HepG2 (cell line): Measurements from ENCODE around the gene SKIC2. TPM values are rescaled to one million over a fixed set of nuclear protein-coding genes. Genes with fewer than 3 reads are reported as not detected.

Experiments
- BRF2 ChIP-seq: sonication (generic); formaldehyde crosslinking; IDR thresholded peaks from 2 replicates; pipeline ENCODE4 v1.8.1; 2022; ENCODE audit warnings: mild to moderate bottlenecking, missing genetic modification reagents
- GZF1 ChIP-seq: sonication (generic); formaldehyde crosslinking; IDR thresholded peaks from 2 replicates; pipeline ENCODE4 v1.5.1; 2020; ENCODE audit warnings: mild to moderate bottlenecking, missing genetic modification reagents
- IKZF5 ChIP-seq: IDR thresholded peaks from 2 replicates; pipeline ENCODE4 v1.6.1; 2018; ENCODE audit warnings: missing genetic modification reagents, mild to moderate bottlenecking, missing compliant biosample characterization
- KIAA2018 ChIP-seq: sonication (generic); formaldehyde crosslinking; IDR thresholded peaks from 2 replicates; pipeline ENCODE4 v1.5.0; 2020; ENCODE audit warnings: mild to moderate bottlenecking, missing genetic modification reagents, borderline replicate concordance
- NR1H2 ChIP-seq: sonication (generic); formaldehyde crosslinking; IDR thresholded peaks from 2 replicates; pipeline ENCODE4 v1.8.1; 2022; ENCODE audit warnings: low read depth, missing genetic modification reagents, borderline replicate concordance
- SKI ChIP-seq: fragments of 450-650 bp; IDR thresholded peaks from one replicate; pipeline ENCODE4 v1.6.1; 2018; ENCODE audit warnings: mild to moderate bottlenecking; ENCODE audit not compliant: partially characterized antibody
- ZBTB2 ChIP-seq: sonication (generic); formaldehyde crosslinking; IDR thresholded peaks from 2 replicates; pipeline ENCODE4 v1.8.0; 2022; ENCODE audit warnings: low read depth, missing genetic modification reagents
- ZBTB39 ChIP-seq: sonication (generic); formaldehyde crosslinking; IDR thresholded peaks from 2 replicates; pipeline ENCODE4 v1.5.0; 2020; ENCODE audit warnings: missing genetic modification reagents
- ZBTB7A ChIP-seq: sonication (generic); formaldehyde crosslinking; IDR thresholded peaks from 2 replicates; pipeline ENCODE4 v1.8.0; 2022; ENCODE audit warnings: mild to moderate bottlenecking, missing genetic modification reagents
- ZNF205 ChIP-seq: IDR thresholded peaks from 2 replicates; pipeline ENCODE4 v1.6.1; 2018; ENCODE audit warnings: missing biosample characterization, missing genetic modification reagents
- ZNF432 ChIP-seq: sonication (generic); formaldehyde crosslinking; IDR thresholded peaks from 2 replicates; pipeline ENCODE4 v1.5.0; 2020; ENCODE audit warnings: missing genetic modification reagents, mild to moderate bottlenecking, borderline replicate concordance
- ZNF670 ChIP-seq: sonication (generic); formaldehyde crosslinking; IDR thresholded peaks from 2 replicates; pipeline ENCODE4 v1.8.0; 2022; ENCODE audit warnings: mild to moderate bottlenecking, missing genetic modification reagents, borderline replicate concordance
- ZNF713 ChIP-seq: sonication (generic); formaldehyde crosslinking; IDR thresholded peaks from 2 replicates; pipeline ENCODE4 v1.4.0; 2020; ENCODE audit warnings: mild to moderate bottlenecking, missing genetic modification reagents
- polyA plus RNA-seq, 8 experiments: library from polyadenylated mRNA; depleted of rRNA in 3 of 8; stranded (reverse) in 7 of 8; unstranded in 1 of 8; fragments of >200 nt; fragmentation: Illumina TruSeq in 4 of 8; extraction: Trizol in 4 of 8; gene quantifications; 2 replicates each; pipeline versions ENCODE4 v1.2.1 to v1.2.3, GENCODE V29; 2011 to 2016; ENCODE audit warnings: low read depth in 4 of 8, missing spikeins in 1 of 8, mixed read lengths in 1 of 8; ENCODE audit not compliant: insufficient read depth in 1 of 8
- total RNA-seq, 5 experiments: library from RNA; depleted of rRNA; stranded (reverse); fragments of >200 nt; fragmentation: Illumina TruSeq; extraction: Trizol; gene quantifications; 2 replicates each; pipeline ENCODE4 v1.2.3, GENCODE V29; 2016; ENCODE audit warnings: low read depth in 1 of 5

Gene SKIC2
- total and polyA plus RNA-seq, 2 of the 13 experiments (the other 11 are each of a cell fraction or from before 2014, with no cell fraction given) = 67.1 to 68.4 TPM

GRCh38 chr6:31945507-31946369 is 13.2 kb upstream of the SKIC2 start, which contains the start of gene CFB (continued):
- TF ChIP-seq ZBTB39 (CRISPR knock-in tag) (peak; percentile 4; the same call in 1 of the 2 replicates), SKI (peak; percentile 78), NR1H2 (no peak), ZBTB2 (CRISPR knock-in tag) (no peak), IKZF5 (CRISPR knock-in tag) (peak; percentile 87), ZNF670 (CRISPR knock-in tag) (peak; percentile 86; the same call in 1 of the 2 replicates), BRF2 (CRISPR knock-in tag) (no peak; the same call in 1 of the 2 replicates), GZF1 (CRISPR knock-in tag) (no peak; the same call in 1 of the 2 replicates), KIAA2018 (CRISPR knock-in tag) (peak; percentile 79; the same call in 1 of the 2 replicates), ZNF205 (CRISPR knock-in tag) (peak; percentile 82; the same call in 1 of the 2 replicates), ZBTB7A (CRISPR knock-in tag) (no peak; the same call in 1 of the 2 replicates), ZNF713 (0 out of 2 replicates have a peak, but pooled peaks have one; percentile 81), ZNF432 (CRISPR knock-in tag) (no peak)
